GM12878 (cell line): ENCODE measurements around the gene CPNE4. TPM values are rescaled to one million over a fixed set of nuclear protein-coding genes. Genes with fewer than 3 reads are reported as not detected.

Experiments
- ATAC-seq: fragments of 200-7000 bp; cut with Tn5 transposase; 3 replicates; pipeline ENCODE4 v1.9.1; 2020; ENCODE audit warnings: mild to moderate bottlenecking, moderate library complexity
- BruUV-seq: library from RNA; stranded (reverse); fragments of 400-500 nt; replicated peaks from 2 replicates; lab custom pipeline; 2021; lab: Mats Ljungman, UMichigan
- CTCF ChIA-PET: fragments of 300-600 bp; sonication (Branson Sonifier 250); formaldehyde crosslinking; extraction: SDS; loops from one replicate; lab custom pipeline; 2021; ENCODE audit warnings: inconsistent platforms; lab: Yijun Ruan, JAX
- POLR2A ChIA-PET: fragments of 350-600 bp; formaldehyde crosslinking; extraction: SDS; loops from one replicate; lab custom pipeline; 2021; ENCODE audit warnings: inconsistent platforms; lab: Charles Lee
- RAD21 ChIA-PET: fragments of 300-600 bp; sonication (Branson Sonifier 250); formaldehyde crosslinking; loops from one replicate; lab custom pipeline; 2023; ENCODE audit warnings: antibody characterized with exemption; ENCODE audit not compliant: unreplicated experiment; lab: Charles Lee
- SMC1A ChIA-PET: fragments of 300-600 bp; sonication (Branson Sonifier 250); formaldehyde crosslinking; loops from one replicate; lab custom pipeline; 2023; ENCODE audit not compliant: unreplicated experiment, uncharacterized antibody; lab: Charles Lee
- DNase-seq: peaks from one replicate; pipeline ENCODE4 v3.0.0-alpha.2; 2011; ENCODE audit warnings: low read depth, low spot score
- FAIRE-seq: peaks from 3 replicates; lab custom pipeline; 2011; peaks lifted over from hg19 to GRCh38; lab: Jason Lieb, UNC
- H2AFZ ChIP-seq: 2 replicates; pipeline ENCODE4 v1.6.0; 2011; ENCODE audit warnings: low read depth, low read length, control low read depth; ENCODE audit not compliant: control insufficient read depth
- H3K27ac ChIP-seq: 2 replicates; pipeline ENCODE4 v1.5.1; 2011; ENCODE audit warnings: control low read depth; ENCODE audit not compliant: control insufficient read depth, insufficient read depth
- H3K27me3 ChIP-seq, 2 experiments: replicated peaks in 1 of 2; 2 replicates each; pipeline versions ENCODE4 v1.6.0 to v1.6.1; 2011; ENCODE audit warnings: low read length in 1 of 2; ENCODE audit not compliant: control insufficient read depth in 2 of 2, insufficient read depth in 2 of 2
- H3K36me3 ChIP-seq, 2 experiments: 2 replicates each; pipeline ENCODE4 v1.5.1; 2011; ENCODE audit warnings: low read length in 1 of 2; ENCODE audit not compliant: control insufficient read depth in 2 of 2, insufficient read depth in 2 of 2
- H3K4me1 ChIP-seq: 2 replicates; pipeline ENCODE4 v1.6.1; 2011; ENCODE audit warnings: mild to moderate bottlenecking, low read length, moderate library complexity, mixed read lengths; ENCODE audit not compliant: control insufficient read depth, insufficient read depth
- H3K4me2 ChIP-seq: 2 replicates; pipeline ENCODE4 v1.6.0; 2011; ENCODE audit warnings: control low read depth; ENCODE audit not compliant: control insufficient read depth, insufficient read depth
- H3K4me3 ChIP-seq: fragments of 200-600 bp; sonication (generic); 2 replicates; pipeline ENCODE4 v1.5.1; 2016
- H3K79me2 ChIP-seq: 2 replicates; pipeline ENCODE4 v1.6.0; 2011; ENCODE audit warnings: low read length; ENCODE audit not compliant: control insufficient read depth, insufficient read depth
- H3K9ac ChIP-seq: 2 replicates; pipeline ENCODE4 v1.8.0; 2011; ENCODE audit warnings: low read length, control low read depth, mixed read lengths; ENCODE audit not compliant: control insufficient read depth, insufficient read depth
- H3K9me3 ChIP-seq: replicated peaks from 3 replicates; pipeline ENCODE4 v1.5.1; 2011; ENCODE audit warnings: mild to moderate bottlenecking, low read length; ENCODE audit not compliant: control insufficient read depth, insufficient read depth
- H4K20me1 ChIP-seq: 2 replicates; pipeline ENCODE4 v1.6.0; 2011; ENCODE audit not compliant: control insufficient read depth, insufficient read depth
- CBFB ChIP-seq: IDR thresholded peaks from 2 replicates; pipeline ENCODE4 v1.6.1; 2016; ENCODE audit warnings: antibody characterized with exemption, low read depth
- CBX3 ChIP-seq: fragments of 200-600 bp; sonication (generic); IDR thresholded peaks from 2 replicates; pipeline ENCODE4 v1.6.1; 2016; ENCODE audit warnings: low read depth, borderline replicate concordance
- EP300 ChIP-seq, 2 experiments: fragments of 150-350 bp in 1 of 2; IDR thresholded peaks; 2 replicates each; pipeline ENCODE4 v1.6.1; 2011 to 2012; ENCODE audit warnings: low read depth in 2 of 2, low read length in 2 of 2, borderline replicate concordance in 1 of 2, improper control_type of control experiment in 1 of 2, inconsistent platforms in 1 of 2; ENCODE audit not compliant: control insufficient read depth in 1 of 2
- EZH2 ChIP-seq: IDR thresholded peaks from 2 replicates; pipeline ENCODE4 v1.6.1; 2012; ENCODE audit warnings: low read depth, mild to moderate bottlenecking, control low read depth, inconsistent platforms, low read length, borderline replicate concordance; ENCODE audit not compliant: control insufficient read depth
- LARP7 ChIP-seq: fragments of 450-650 bp; IDR thresholded peaks from 2 replicates; pipeline ENCODE4 v1.6.1; 2017; ENCODE audit warnings: mild to moderate bottlenecking
- NR2C1 ChIP-seq: fragments of 450-650 bp; IDR thresholded peaks from 2 replicates; pipeline ENCODE4 v1.6.1; 2017; ENCODE audit warnings: antibody characterized with exemption, mild to moderate bottlenecking, moderate library complexity
- PAX8 ChIP-seq: fragments of 450-650 bp; IDR thresholded peaks from 2 replicates; pipeline ENCODE4 v1.6.1; 2017; ENCODE audit warnings: mild to moderate bottlenecking, moderate library complexity
- POLR2AphosphoS5 ChIP-seq: IDR thresholded peaks from 2 replicates; pipeline ENCODE4 v1.6.1; 2011; ENCODE audit warnings: mild to moderate bottlenecking, low read length, inconsistent platforms
- RUNX3 ChIP-seq: IDR thresholded peaks from 2 replicates; pipeline ENCODE4 v1.6.1; 2012; ENCODE audit warnings: low read length, inconsistent platforms
- SREBF1 ChIP-seq: IDR thresholded peaks from 2 replicates; pipeline ENCODE4 v1.6.1; 2012; ENCODE audit warnings: mild to moderate bottlenecking, low read length
- TAF1 ChIP-seq: IDR thresholded peaks from 2 replicates; pipeline ENCODE4 v1.6.1; 2011; ENCODE audit warnings: mild to moderate bottlenecking, low read depth, low read length, borderline replicate concordance
- WGBS: methylation state at CpG from one replicate; pipeline ENCODE4 v1.1.6; 2016; ENCODE audit warnings: low lambda C conversion rate; ENCODE audit not compliant: insufficient replicate concordance, insufficient coverage; ENCODE audit errors: missing lambda C conversion rate; 5-methylcytosine and 5-hydroxymethylcytosine counted together
- in situ Hi-C: fragments of 300-500 bp; cut with MboI; formaldehyde crosslinking; loops from 9 replicates; pipeline ENCODE4 v1.14.3; 2018; ENCODE audit warnings: mixed read lengths
- intact Hi-C: fragments of 100-400 bp; cut with micrococcal nuclease; formaldehyde crosslinking; loops from one replicate; pipeline ENCODE4 v1.14.2; 2022; ENCODE audit not compliant: unreplicated experiment
- polyA plus RNA-seq, 11 experiments: library from polyadenylated mRNA; depleted of rRNA in 4 of 11; unstranded in 6 of 11; stranded (reverse) in 5 of 11; fragments of >200 nt; fragmentation: Nextera tagmentation in 4 of 11; fragmentation: Illumina TruSeq in 1 of 11; extraction: Ambion mirVana in 4 of 11; extraction: Trizol in 1 of 11; gene quantifications; 1 replicate in 1 of 11; 2 replicates in 10 of 11; pipeline versions ENCODE4 v1.2.1 to v1.2.3, GENCODE V29; 2011 to 2016; ENCODE audit warnings: inconsistent platforms in 2 of 11, missing spikeins in 2 of 11, low read depth in 1 of 11
- total RNA-seq, 4 experiments: library from RNA; depleted of rRNA in 3 of 4; stranded (reverse); fragments of >200 nt in 3 of 4; fragmentation: Illumina TruSeq in 1 of 4; extraction: Trizol in 1 of 4; gene quantifications; 2 replicates each; pipeline versions ENCODE4 v1.2.1 to v1.2.3, GENCODE V29; 2013 to 2021
- TF ChIP-seq, protein P1 (sequence below): fragments of 450-650 bp; IDR thresholded peaks from 2 replicates; pipeline ENCODE4 v1.6.1; 2017; ENCODE audit warnings: antibody characterized with exemption, mild to moderate bottlenecking, moderate library complexity

Gene CPNE4
- total and polyA plus RNA-seq, 10 of the 15 experiments (the other 5 are each of a cell fraction or from before 2014, with no cell fraction given), result 0.17 to 1.9 (median 0.48) TPM; not detected in 1

DNA sequence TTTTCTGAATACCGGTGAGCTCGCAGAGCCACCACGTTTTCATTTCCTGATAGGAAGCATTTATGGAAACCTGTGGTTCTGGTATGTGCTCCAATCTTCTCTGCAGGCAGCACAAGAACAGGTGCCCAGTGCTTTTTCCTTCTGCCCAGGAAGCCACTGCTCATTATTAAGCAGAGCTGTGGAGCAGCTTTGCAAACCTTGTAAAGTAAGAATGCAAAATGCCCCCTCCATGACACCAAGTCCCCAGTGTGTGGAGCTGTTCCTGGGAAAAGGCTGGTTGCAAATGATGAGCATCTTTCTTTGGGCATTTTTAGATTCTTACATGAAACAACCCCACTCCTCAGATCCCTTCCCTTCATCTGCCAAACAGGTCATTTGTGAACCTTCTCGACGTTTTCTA lies 466.4 kb downstream of the CPNE4 start:
- ChIA-PET SMC1A (interaction anchor here (0.9 to 1.7 kb wide), 5 partner anchors 14 to 143 kb away, joined by 3 to 5 read pairs (median 3); no protein-coding TSS in a partner anchor), POLR2A (no interaction called here), RAD21 (no interaction called here), CTCF (interaction anchor here (1.0 to 1.2 kb wide), 3 partner anchors 19 to 461 kb away, joined by 3 to 5 read pairs (median 3); no protein-coding TSS in a partner anchor)
- H3K36me3 ChIP-seq, result no peaks in the 10 kb centered on the region
- FAIRE-seq (no peak), DNase-seq (no peak), ATAC-seq (no peak)
- TF ChIP-seq CBFB, result no peak
- no peak for TF ChIP-seq PAX8
- TF ChIP-seq POLR2AphosphoS5, result no peak
- no peak for TF ChIP-seq EP300 (IDR thresholded peaks at IDR 0.05; ENCODE audit: borderline replicate concordance in 1 of 2, control insufficient read depth in 1 of 2, low read depth in 2 of 2, low read length in 2 of 2)
- no peak for TF ChIP-seq EZH2
- no peak for TF ChIP-seq CBX3
- TF ChIP-seq, protein P1, sequence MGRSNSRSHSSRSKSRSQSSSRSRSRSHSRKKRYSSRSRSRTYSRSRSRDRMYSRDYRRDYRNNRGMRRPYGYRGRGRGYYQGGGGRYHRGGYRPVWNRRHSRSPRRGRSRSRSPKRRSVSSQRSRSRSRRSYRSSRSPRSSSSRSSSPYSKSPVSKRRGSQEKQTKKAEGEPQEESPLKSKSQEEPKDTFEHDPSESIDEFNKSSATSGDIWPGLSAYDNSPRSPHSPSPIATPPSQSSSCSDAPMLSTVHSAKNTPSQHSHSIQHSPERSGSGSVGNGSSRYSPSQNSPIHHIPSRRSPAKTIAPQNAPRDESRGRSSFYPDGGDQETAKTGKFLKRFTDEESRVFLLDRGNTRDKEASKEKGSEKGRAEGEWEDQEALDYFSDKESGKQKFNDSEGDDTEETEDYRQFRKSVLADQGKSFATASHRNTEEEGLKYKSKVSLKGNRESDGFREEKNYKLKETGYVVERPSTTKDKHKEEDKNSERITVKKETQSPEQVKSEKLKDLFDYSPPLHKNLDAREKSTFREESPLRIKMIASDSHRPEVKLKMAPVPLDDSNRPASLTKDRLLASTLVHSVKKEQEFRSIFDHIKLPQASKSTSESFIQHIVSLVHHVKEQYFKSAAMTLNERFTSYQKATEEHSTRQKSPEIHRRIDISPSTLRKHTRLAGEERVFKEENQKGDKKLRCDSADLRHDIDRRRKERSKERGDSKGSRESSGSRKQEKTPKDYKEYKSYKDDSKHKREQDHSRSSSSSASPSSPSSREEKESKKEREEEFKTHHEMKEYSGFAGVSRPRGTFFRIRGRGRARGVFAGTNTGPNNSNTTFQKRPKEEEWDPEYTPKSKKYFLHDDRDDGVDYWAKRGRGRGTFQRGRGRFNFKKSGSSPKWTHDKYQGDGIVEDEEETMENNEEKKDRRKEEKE, result no peak
- TF ChIP-seq LARP7, result no peak
- no peak for TF ChIP-seq SREBF1
- TF ChIP-seq NR2C1, result no peak
- TF ChIP-seq TAF1, result no peak
- no peak for TF ChIP-seq RUNX3
- WGBS, result 67% methylated on average over 5 of the region's 5 CpGs
- H4K20me1 ChIP-seq, result no peaks in the 10 kb centered on the region
- intact Hi-C loops (no loop called here), in situ Hi-C loops (no loop called here)
- H3K4me2 ChIP-seq, result no peak overlapping the region
- H3K4me3 ChIP-seq, result no peak overlapping the region
- no peaks in the 10 kb centered on the region for H3K79me2 ChIP-seq
- no peaks in the 10 kb centered on the region for H3K4me1 ChIP-seq
- H3K9ac ChIP-seq, result no peak overlapping the region
- BruUV-seq, result no TSS peak
- no peak overlapping the region for H3K27ac ChIP-seq
- no peak overlapping the region for H2AFZ ChIP-seq
- H3K27me3 ChIP-seq, result no peaks in the 10 kb centered on the region
- H3K9me3 ChIP-seq, result no peaks in the 10 kb centered on the region
